Activated CD4-positive, alpha-beta memory T cell treated with anti-CD3 and anti-CD28 coated beads for 36 hours (primary cell): Measurements from ENCODE around the gene PEDS1. TPM values are rescaled to one million over a fixed set of nuclear protein-coding genes. Genes with fewer than 3 reads are reported as not detected.
A peak's percentile ranks its signal among the peaks of the same experiment; 100 is the strongest.

Experiments used
- CTCF ChIA-PET: fragments of 350-600 bp; sonication (Branson Sonifier 250); formaldehyde crosslinking; loops from one replicate; lab custom pipeline; 2021; ENCODE audit warnings: antibody characterized with exemption, inconsistent platforms; lab: Charles Lee
- POLR2A ChIA-PET: fragments of 350-600 bp; sonication (Branson Sonifier 250); formaldehyde crosslinking; loops from one replicate; lab custom pipeline; 2021; ENCODE audit warnings: antibody characterized with exemption; lab: Charles Lee
- DNase-seq: peaks from one replicate; pipeline ENCODE4 v3.0.0-alpha.2; 2020
- H3K27ac Mint-ChIP-seq: one replicate; pipeline ENCODE4 v1.8.0; 2021; ENCODE audit warnings: mixed read lengths
- H3K27me3 Mint-ChIP-seq: one replicate; pipeline ENCODE4 v1.8.0; 2021; ENCODE audit warnings: mixed read lengths
- H3K36me3 Mint-ChIP-seq: one replicate; pipeline ENCODE4 v1.8.0; 2021; ENCODE audit warnings: mixed read lengths
- H3K4me1 Mint-ChIP-seq: one replicate; pipeline ENCODE4 v1.8.0; 2021; ENCODE audit warnings: low read depth, mixed read lengths
- H3K4me3 Mint-ChIP-seq: one replicate; pipeline ENCODE4 v1.8.0; 2021; ENCODE audit warnings: mild to moderate bottlenecking, mixed read lengths
- H3K9me3 Mint-ChIP-seq: one replicate; pipeline ENCODE4 v1.8.0; 2021; ENCODE audit warnings: mixed read lengths
- intact Hi-C: fragments of 100-400 bp; cut with micrococcal nuclease; formaldehyde crosslinking; loops from one replicate; pipeline ENCODE4 v1.15.1; 2023
- total RNA-seq, 2 experiments: library from RNA; stranded (reverse); gene quantifications; one replicate each; pipeline ENCODE4 v1.2.3, GENCODE V29; 2021

Gene PEDS1
- total RNA-seq, 2 experiments from 2014 or later = 15.0 to 16.9 TPM

GRCh38 chr20:50115591-50116367, 37.7 kb downstream of the PEDS1 start:
- H3K4me1 Mint-ChIP-seq = peaks cover 44% of the 10 kb centered on the region
- ChIA-PET CTCF (interaction anchor here (0.5 to 2.8 kb wide), 14 partner anchors 10 to 349 kb away, joined by 3 to 37 read pairs (median 4); partner anchors contain the start of gene PEDS1), POLR2A (interaction anchor here (0.8 to 2.5 kb wide), 6 partner anchors 10 to 75 kb away, joined by 3 to 18 read pairs (median 4); partner anchors contain the start of genes CEBPB and PEDS1)
- DNase-seq = peak; percentile 95
- H3K27ac Mint-ChIP-seq = peak overlapping the region; percentile 77
- no peaks in the 10 kb centered on the region for H3K27me3 Mint-ChIP-seq
- H3K4me3 Mint-ChIP-seq = peak overlapping the region; percentile 77
- intact Hi-C loops = loop anchor here (1.0 to 10.0 kb wide), 3 partner anchors 54 to 841 kb away; partner anchors contain the start of gene ZNFX1
- H3K36me3 Mint-ChIP-seq = peaks cover 3% of the 10 kb centered on the region
- no peaks in the 10 kb centered on the region for H3K9me3 Mint-ChIP-seq

- peak overlapping the region; percentile 77 for H3K4me3 Mint-ChIP-seq
- H3K27me3 Mint-ChIP-seq = no peaks in the 10 kb centered on the region
- H3K9me3 Mint-ChIP-seq = no peaks in the 10 kb centered on the region
- peaks cover 51% of the 10 kb centered on the region for H3K4me1 Mint-ChIP-seq
- peaks cover 6% of the 10 kb centered on the region for H3K36me3 Mint-ChIP-seq
- no peak for DNase-seq
- intact Hi-C loops = loop anchor here (10.0 kb wide), 2 partner anchors 360 to 840 kb away; partner anchors contain the start of gene ZNFX1
- peak overlapping the region; percentile 77 for H3K27ac Mint-ChIP-seq
- POLR2A ChIA-PET = interaction anchor here (0.9 to 2.5 kb wide), 5 partner anchors 9 to 76 kb away, joined by 3 to 18 read pairs (median 4); partner anchors contain the start of genes CEBPB and PEDS1
- CTCF ChIA-PET = interaction anchor here (0.9 to 2.8 kb wide), 8 partner anchors 9 to 349 kb away, joined by 3 to 37 read pairs (median 8); partner anchors contain the start of gene PEDS1
Observed at GRCh38 chr20:50115041-50115512, 38.4 kb downstream of the PEDS1 start.

DNA sequence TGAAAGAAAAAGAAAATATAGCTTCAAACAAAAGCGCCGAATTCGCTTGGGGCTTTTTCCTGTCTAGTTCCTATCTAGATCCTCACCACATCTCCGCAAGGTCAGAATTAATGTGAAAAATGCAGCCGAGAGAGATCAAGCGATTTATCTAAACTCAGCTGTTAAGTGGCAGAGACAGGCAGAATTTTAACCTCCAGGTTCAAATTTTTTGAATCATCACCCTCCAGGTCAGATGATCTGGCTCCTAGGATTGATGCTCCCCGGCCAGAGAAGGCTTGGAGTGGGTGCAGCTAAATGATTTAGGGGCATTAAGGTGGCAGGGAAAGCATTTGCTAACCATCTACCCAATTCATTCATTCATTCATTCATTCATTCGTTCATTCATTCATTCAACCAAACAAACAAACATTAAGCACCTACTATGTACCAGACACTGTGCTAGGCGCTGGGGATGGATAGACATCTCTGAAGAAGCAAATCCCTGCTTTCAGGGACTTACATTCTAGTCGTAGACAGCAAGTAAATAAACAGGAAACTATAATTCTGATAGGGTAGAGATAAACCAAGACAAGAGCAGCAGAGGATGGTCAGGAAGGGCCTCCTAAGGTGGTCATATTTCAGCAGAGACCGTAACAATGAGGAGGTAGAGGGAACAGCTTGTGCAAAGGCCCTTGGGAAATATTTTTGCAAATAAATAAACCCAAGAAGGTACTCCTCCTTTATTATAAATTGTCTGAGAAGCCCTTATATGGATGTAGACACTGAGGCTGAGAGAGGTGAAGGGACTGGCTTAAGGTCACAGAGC, 39.9 kb downstream of the PEDS1 start:
- H3K27ac Mint-ChIP-seq = peak overlapping the region; percentile 95
- POLR2A ChIA-PET = interaction anchor here (0.6 to 2.2 kb wide), 5 partner anchors 14 to 78 kb away, joined by 3 to 18 read pairs (median 3); partner anchors contain the start of gene PEDS1
- no peaks in the 10 kb centered on the region for H3K27me3 Mint-ChIP-seq
- H3K36me3 Mint-ChIP-seq = peaks cover 12% of the 10 kb centered on the region
- intact Hi-C loops = loop anchor here (1.0 to 10.0 kb wide), 10 partner anchors 10 to 839 kb away; partner anchors contain the start of genes PARD6B, PEDS1, SPATA2 and ZNFX1
- H3K4me3 Mint-ChIP-seq = peak overlapping the region; percentile 95
- peaks cover 64% of the 10 kb centered on the region for H3K4me1 Mint-ChIP-seq
- CTCF ChIA-PET = interaction anchor here (0.7 to 3.1 kb wide), 5 partner anchors 40 to 632 kb away, joined by 3 to 14 read pairs (median 6); partner anchors contain the start of gene PEDS1
- H3K9me3 Mint-ChIP-seq = no peaks in the 10 kb centered on the region
- no peak for DNase-seq

- H3K4me1 Mint-ChIP-seq = peaks cover 73% of the 10 kb centered on the region
- ChIA-PET CTCF (interaction anchor here (0.7 to 3.1 kb wide), 7 partner anchors 8 to 633 kb away, joined by 3 to 14 read pairs (median 4); partner anchors contain the start of gene PEDS1), POLR2A (interaction anchor here (0.6 to 2.2 kb wide), 5 partner anchors 13 to 78 kb away, joined by 3 to 18 read pairs (median 3); partner anchors contain the start of gene PEDS1)
- DNase-seq = peak; percentile 94
- H3K4me3 Mint-ChIP-seq = peak within 1 kb of the TSS; percentile 95
- no peaks in the 10 kb centered on the region for H3K27me3 Mint-ChIP-seq
- no peaks in the 10 kb centered on the region for H3K9me3 Mint-ChIP-seq
- intact Hi-C loops = loop anchor here (1.0 to 10.0 kb wide), 10 partner anchors 9 to 838 kb away; partner anchors contain the start of genes PARD6B, PEDS1, SPATA2 and ZNFX1
- H3K36me3 Mint-ChIP-seq = peaks cover 16% of the 10 kb centered on the region
- peak within 1 kb of the TSS; percentile 95 for H3K27ac Mint-ChIP-seq
Observed at GRCh38 chr20:50112512-50113419, 40.8 kb downstream of the PEDS1 start, which contains the start of gene UBE2V1. TSS of gene UBE2V1 (minus strand) at chr20:50113150. CDS start at chr20:50113128, 22 bp downstream.

DNA sequence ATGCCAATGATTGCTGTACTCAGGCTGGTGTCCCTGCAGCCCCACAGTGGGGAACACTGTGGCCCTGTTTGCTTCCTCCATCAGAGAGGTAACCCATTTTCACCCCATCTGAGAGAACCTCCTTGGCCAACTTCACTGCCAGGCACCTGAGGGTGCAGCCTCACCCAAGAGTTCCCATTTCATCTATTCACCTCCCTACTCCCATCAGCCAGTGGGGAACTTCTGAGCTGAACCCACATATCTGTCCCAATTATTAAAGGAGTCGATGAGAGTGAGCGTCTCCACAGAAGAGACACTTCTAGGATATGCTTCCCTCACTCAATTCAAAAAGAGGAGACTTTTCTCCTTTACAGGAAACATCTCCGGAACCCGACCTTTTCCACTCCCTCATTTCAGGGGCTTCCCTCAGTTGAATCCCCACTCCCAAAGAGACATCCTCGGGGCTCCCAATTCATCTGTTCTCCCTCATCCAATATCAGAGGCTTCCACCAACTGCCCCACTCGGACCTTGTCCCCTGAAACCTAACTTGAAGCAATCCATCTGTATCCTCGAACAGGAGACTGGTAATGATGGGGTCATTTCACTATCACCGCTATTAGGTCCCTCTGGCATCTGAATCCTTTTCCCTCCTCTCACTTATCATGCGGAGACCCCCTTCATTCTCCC, 41.6 kb downstream of the PEDS1 start:
- peaks cover 81% of the 10 kb centered on the region for H3K4me1 Mint-ChIP-seq
- H3K9me3 Mint-ChIP-seq = no peaks in the 10 kb centered on the region
- peak overlapping the region; percentile 95 for H3K27ac Mint-ChIP-seq
- intact Hi-C loops = loop anchor here (2.0 to 10.0 kb wide), 8 partner anchors 25 to 837 kb away; partner anchors contain the start of gene ZNFX1
- CTCF ChIA-PET = interaction anchor here (0.7 to 3.1 kb wide), 7 partner anchors 9 to 377 kb away, joined by 4 to 14 read pairs (median 5); partner anchors contain the start of gene PEDS1
- H3K27me3 Mint-ChIP-seq = no peaks in the 10 kb centered on the region
- H3K36me3 Mint-ChIP-seq = peaks cover 19% of the 10 kb centered on the region
- DNase-seq = peak; percentile 25
- H3K4me3 Mint-ChIP-seq = peak overlapping the region; percentile 95
- POLR2A ChIA-PET = interaction anchor here (1.7 kb wide), 1 partner anchor 54 kb away, joined by 5 read pairs; no protein-coding TSS in a partner anchor

- Mint-ChIP-seq H3K9me3 (no peaks in the 10 kb centered on the region), H3K27ac (peak overlapping the region; percentile 95), H3K27me3 (no peaks in the 10 kb centered on the region), H3K4me1 (peaks cover 82% of the 10 kb centered on the region), H3K4me3 (peak overlapping the region; percentile 95), H3K36me3 (peaks cover 20% of the 10 kb centered on the region)
- ChIA-PET CTCF (interaction anchor here (1.1 to 3.1 kb wide), 5 partner anchors 14 to 59 kb away, joined by 4 to 14 read pairs (median 11); partner anchors contain the start of gene PEDS1), POLR2A (interaction anchor here (0.8 to 2.2 kb wide), 3 partner anchors 12 to 399 kb away, joined by 3 to 15 read pairs (median 3); partner anchors contain the start of genes PEDS1 and PTPN1)
- intact Hi-C loops = loop anchor here (2.0 to 10.0 kb wide), 7 partner anchors 24 to 836 kb away; partner anchors contain the start of gene ZNFX1
- peak; percentile 85 for DNase-seq
Observed at GRCh38 chr20:50111120-50111828, 42.2 kb downstream of the PEDS1 start.

DNA sequence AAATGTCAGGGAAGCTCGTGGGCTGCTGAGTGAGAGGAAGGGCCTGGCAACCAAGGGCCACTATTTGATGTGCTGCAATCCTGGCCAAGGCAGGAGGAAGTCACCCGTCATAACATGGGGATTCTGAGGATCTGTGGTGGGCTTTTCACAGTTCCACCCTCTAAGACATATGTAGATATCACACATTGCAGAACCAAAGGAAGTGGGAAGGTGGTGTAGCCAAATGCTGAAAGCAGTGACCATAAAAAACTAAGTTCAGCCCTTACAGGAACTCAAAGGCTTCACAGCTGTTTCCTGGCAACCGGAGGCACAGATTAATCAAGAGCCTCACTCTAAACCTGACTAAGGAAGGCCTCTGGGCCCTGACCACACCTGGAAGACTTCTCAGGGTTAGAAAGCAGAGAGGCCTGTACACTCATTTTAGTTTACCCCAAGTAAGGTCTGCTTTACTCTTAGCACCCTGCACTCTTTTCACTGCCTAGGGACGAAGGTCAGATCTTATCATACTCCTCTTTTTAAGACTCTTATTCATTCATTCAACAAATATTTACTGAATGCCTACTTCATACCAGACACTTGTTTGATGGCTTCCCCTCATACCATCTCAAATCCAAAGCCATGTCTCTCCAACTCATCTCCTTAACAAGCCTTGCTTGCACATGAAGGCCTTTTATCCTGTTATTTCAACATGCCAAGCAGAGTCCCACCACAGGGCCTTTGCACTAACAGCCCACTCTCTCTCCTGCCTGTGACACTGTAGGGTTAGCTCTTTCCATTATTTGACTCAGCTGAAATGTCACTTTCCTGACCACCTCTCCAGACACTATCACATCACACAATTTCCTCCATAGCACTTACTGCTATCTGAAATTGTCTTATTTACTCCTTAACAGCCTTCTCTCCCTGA, 43.1 kb downstream of the PEDS1 start:
- Mint-ChIP-seq H3K9me3 (no peaks in the 10 kb centered on the region), H3K27me3 (no peaks in the 10 kb centered on the region), H3K4me3 (peak overlapping the region; percentile 95), H3K4me1 (peaks cover 81% of the 10 kb centered on the region), H3K27ac (peak overlapping the region; percentile 95), H3K36me3 (peaks cover 21% of the 10 kb centered on the region)
- DNase-seq = peak; percentile 81
- ChIA-PET POLR2A (interaction anchor here (0.8 to 2.2 kb wide), 5 partner anchors 10 to 400 kb away, joined by 3 to 15 read pairs (median 3); partner anchors contain the start of genes PEDS1 and PTPN1), CTCF (interaction anchor here (0.7 to 3.1 kb wide), 6 partner anchors 10 to 59 kb away, joined by 3 to 14 read pairs (median 8); partner anchors contain the start of gene PEDS1)
- intact Hi-C loops = loop anchor here (2.0 to 10.0 kb wide), 7 partner anchors 24 to 836 kb away; partner anchors contain the start of gene ZNFX1

DNA sequence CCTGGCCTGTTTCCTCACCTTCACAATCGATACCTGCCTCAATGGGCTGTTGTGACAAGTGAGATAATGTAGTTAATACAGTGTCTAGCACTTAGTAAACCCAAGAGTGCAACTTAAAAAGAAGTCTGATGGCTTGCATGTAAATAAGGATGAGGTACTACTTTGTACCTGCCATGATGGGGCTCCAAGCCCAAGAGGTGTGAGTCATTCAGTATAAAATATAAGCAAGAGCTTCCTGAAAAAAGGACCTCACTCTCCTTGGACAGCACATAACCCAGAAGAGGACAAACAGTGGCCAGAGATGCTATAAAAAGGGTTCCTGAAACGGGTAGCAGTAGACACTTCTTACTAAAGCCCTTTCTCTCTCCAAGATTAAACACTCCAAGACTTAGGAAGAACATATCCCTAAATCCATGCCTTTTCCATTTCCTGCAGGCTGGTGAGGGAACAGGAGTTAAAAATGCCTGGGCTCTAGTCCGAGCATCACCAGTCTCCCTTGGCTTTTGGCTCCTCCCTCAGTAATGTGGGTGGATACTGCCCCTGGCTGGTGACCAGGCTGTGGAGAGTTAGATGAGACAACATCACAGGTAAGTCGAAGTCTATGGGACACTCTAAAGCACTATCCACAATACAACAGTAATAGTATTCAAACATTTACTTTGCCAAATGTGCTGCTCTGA, 44.8 kb downstream of the PEDS1 start:
- Mint-ChIP-seq H3K36me3 (peaks cover 21% of the 10 kb centered on the region), H3K9me3 (no peaks in the 10 kb centered on the region), H3K4me3 (peak overlapping the region; percentile 21), H3K4me1 (peaks cover 70% of the 10 kb centered on the region), H3K27me3 (no peaks in the 10 kb centered on the region), H3K27ac (peak overlapping the region; percentile 83)
- ChIA-PET POLR2A (interaction anchor here (0.7 kb wide), 1 partner anchor 12 kb away, joined by 5 read pairs; no protein-coding TSS in a partner anchor), CTCF (interaction anchor here (0.6 to 3.0 kb wide), 5 partner anchors 11 to 135 kb away, joined by 3 to 11 read pairs (median 4); no protein-coding TSS in a partner anchor)
- DNase-seq = no peak
- intact Hi-C loops = no loop called here
